ENCODE data around the gene RUNX1.
"Not testable (repeated sequence)": the region's sequence is repeated elsewhere in the genome, so short reads cannot be mapped to it uniquely, and the experiment has no call there.

RUNX1 gene

DNA sequence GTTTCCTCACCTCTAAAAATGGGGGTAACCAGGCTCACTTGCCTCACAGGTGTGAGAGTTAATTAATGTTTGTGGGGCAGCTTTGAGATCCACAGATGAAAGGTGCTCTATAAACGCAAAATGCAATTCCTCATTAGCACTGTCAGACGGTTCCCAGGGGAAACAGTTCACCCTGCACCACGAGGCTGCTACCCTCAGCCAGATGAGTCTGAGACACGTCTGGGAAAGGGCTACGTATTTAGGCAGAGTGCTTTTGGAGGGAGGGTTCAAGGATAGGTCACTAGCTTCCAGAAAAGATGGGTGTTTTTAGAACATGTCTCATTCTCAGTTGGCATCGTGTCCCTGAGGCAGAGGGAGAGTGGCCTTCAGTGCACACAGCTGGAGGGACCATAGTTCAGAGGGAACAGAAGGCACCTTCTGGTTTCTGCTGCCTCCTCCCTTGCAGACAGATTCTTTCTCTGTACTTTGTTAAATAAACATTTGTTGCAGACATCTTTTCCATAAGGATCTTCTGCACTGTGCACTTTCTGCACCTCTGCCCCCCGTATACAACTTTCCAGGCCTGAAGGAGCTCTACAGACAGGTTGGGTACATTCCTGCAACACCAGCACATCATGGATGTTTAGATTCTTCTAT lies 240.4 kb downstream of the RUNX1 start:
- TF ChIP-seq, protein P1, sequence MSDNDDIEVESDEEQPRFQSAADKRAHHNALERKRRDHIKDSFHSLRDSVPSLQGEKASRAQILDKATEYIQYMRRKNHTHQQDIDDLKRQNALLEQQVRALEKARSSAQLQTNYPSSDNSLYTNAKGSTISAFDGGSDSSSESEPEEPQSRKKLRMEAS (IDR thresholded peaks at IDR 0.05; ENCODE audit: low read depth, low read length): no peak
- no peak for TF ChIP-seq POLR2A (IDR thresholded peaks at IDR 0.05; ENCODE audit: extremely low read depth, insufficient read length)
- no peak for TF ChIP-seq MYC (IDR thresholded peaks at IDR 0.05; ENCODE audit: low read depth, low read length)
- TF ChIP-seq, protein P2, sequence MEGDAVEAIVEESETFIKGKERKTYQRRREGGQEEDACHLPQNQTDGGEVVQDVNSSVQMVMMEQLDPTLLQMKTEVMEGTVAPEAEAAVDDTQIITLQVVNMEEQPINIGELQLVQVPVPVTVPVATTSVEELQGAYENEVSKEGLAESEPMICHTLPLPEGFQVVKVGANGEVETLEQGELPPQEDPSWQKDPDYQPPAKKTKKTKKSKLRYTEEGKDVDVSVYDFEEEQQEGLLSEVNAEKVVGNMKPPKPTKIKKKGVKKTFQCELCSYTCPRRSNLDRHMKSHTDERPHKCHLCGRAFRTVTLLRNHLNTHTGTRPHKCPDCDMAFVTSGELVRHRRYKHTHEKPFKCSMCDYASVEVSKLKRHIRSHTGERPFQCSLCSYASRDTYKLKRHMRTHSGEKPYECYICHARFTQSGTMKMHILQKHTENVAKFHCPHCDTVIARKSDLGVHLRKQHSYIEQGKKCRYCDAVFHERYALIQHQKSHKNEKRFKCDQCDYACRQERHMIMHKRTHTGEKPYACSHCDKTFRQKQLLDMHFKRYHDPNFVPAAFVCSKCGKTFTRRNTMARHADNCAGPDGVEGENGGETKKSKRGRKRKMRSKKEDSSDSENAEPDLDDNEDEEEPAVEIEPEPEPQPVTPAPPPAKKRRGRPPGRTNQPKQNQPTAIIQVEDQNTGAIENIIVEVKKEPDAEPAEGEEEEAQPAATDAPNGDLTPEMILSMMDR (IDR thresholded peaks at IDR 0.05; ENCODE audit: low read depth, low read length): no peak
- DNase-seq (ENCODE audit: low read depth): peak; percentile 68
- no peak overlapping the region for H3K4me3 ChIP-seq (ENCODE audit: low read depth, low read length)

DNA sequence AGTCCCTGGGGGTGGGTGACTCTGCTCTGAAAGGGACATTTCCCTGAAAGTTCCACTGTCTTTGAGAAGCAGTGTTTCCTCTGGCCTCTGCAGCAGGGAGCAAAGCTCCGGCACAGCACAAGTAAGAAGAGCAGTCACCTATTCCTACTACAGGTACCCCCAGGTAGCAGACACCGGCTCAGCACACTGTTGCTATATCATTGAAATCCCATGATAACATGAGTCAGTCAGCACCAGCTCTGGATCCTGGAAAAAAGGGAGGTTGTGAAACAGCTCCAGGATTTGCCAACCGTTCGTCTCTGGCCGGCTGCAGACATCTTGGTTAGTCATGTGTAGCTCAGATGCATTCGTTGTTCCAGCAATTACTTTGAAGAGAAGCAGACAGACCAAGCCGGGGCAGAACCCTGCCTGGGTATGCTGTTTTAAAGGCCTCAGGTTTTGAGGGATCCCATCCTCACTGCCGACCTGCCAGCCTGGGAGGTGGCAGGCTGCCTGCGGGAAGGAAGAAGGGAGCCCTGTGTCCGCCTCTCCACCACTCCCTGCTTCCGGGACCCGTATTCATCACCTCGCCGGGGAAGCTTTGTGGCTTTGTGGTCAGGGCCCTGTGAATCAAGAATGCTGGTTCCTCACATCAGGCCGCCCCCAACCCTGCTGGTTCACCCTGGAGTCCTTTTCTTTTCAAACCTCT lies 241.1 kb downstream of the RUNX1 start:
- DNase-seq (ENCODE audit: low read depth): peak; percentile 81
- no peak overlapping the region for H3K4me3 ChIP-seq (ENCODE audit: low read depth, low read length)
- TF ChIP-seq, protein P1 (IDR thresholded peaks at IDR 0.05; ENCODE audit: low read depth, low read length): no peak
- TF ChIP-seq, protein P2 (IDR thresholded peaks at IDR 0.05; ENCODE audit: low read depth, low read length): no peak
- TF ChIP-seq MYC (IDR thresholded peaks at IDR 0.05; ENCODE audit: low read depth, low read length): no peak
- TF ChIP-seq POLR2A (IDR thresholded peaks at IDR 0.05; ENCODE audit: extremely low read depth, insufficient read length): no peak

DNA sequence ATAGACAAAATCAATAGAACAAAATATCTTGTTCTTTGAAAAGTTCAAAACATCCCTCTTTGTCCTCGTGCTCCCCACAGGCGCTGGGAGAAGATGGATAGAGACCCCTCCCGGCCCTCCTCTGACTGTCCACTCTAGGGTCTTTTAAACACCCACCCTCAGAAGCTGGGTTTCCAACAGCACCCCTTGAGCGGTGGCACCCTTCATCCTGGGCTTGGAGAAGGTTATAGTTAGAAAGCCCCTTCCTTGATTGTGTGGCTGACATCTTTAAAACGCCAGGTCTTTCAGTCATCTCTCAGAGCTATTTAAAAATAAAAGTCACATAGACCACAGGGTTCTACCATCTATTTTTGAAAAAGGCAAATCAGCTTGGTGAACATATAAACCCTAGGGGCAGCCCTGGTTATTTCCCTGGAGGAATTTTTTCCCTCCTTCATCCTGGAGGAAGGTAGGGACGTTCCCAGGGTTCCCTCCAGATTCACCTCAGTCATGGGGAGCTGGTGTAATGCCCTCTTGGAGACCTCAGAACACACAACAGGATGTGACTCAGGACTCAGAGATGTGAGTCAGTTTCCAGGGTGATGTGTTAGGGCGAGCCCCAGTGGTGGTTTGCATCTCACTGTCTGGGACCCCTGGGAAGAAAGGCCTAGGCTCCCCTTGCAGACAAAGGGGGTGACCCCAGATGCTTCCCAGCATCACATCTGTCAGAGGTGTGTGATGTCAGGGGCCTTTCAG lies 241.8 kb downstream of the RUNX1 start:
- TF ChIP-seq POLR2A (IDR thresholded peaks at IDR 0.05; ENCODE audit: extremely low read depth, insufficient read length) (no peak), MYC (IDR thresholded peaks at IDR 0.05; ENCODE audit: low read depth, low read length) (no peak)
- TF ChIP-seq, protein P1 (IDR thresholded peaks at IDR 0.05; ENCODE audit: low read depth, low read length): no peak
- TF ChIP-seq, protein P2 (IDR thresholded peaks at IDR 0.05; ENCODE audit: low read depth, low read length): no peak
- no peak overlapping the region for H3K4me3 ChIP-seq (ENCODE audit: low read depth, low read length)
- DNase-seq (ENCODE audit: low read depth): peak; percentile 69

DNA sequence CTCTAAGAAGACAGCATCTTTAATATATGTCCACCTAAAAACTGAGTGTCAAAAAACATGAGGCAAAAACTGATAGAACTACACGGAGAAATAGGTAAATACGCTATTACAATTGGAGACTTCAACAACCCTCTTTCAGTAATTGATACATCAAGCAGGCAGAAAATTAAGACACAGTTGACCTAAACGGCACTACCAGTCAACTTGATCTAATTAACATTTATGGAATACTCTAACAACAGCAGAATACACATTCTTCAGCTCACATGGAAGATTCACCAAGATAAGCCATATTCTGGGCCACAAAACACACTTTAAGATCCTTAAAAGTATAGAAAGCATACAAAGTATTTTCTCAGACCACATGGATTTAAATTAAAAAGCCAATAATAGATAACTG lies 242.7 kb downstream of the RUNX1 start:
- no peak for DNase-seq (ENCODE audit: low read depth)
- H3K4me3 ChIP-seq (ENCODE audit: low read depth, low read length): no peak overlapping the region
- TF ChIP-seq MYC (IDR thresholded peaks at IDR 0.05; ENCODE audit: low read depth, low read length): no peak
- TF ChIP-seq, protein P1 (IDR thresholded peaks at IDR 0.05; ENCODE audit: low read depth, low read length): no peak
- no peak for TF ChIP-seq POLR2A (IDR thresholded peaks at IDR 0.05; ENCODE audit: extremely low read depth, insufficient read length)
- TF ChIP-seq, protein P2 (IDR thresholded peaks at IDR 0.05; ENCODE audit: low read depth, low read length): no peak

DNA sequence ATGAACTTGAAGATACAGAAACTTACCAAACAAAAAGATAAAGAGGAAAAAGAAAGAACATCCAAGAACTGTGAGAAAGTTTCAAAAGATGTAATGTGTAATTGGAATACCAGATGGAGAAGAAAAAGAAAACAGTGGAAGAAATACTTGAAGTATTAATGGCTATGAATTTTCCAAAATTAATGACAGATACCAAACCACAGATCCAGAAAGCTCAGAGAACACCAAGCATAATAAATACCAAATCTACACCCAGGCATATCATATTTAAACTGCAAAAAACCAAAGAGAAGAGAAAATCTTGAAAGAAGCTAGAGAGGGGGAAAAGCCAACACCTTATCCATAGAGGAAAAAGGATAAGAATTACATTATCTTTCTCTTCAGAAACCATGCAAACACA lies 243.9 kb downstream of the RUNX1 start:
- TF ChIP-seq, protein P1 (IDR thresholded peaks at IDR 0.05; ENCODE audit: low read depth, low read length): no peak
- TF ChIP-seq MYC (IDR thresholded peaks at IDR 0.05; ENCODE audit: low read depth, low read length): no peak
- TF ChIP-seq POLR2A (IDR thresholded peaks at IDR 0.05; ENCODE audit: extremely low read depth, insufficient read length): no peak
- TF ChIP-seq, protein P2 (IDR thresholded peaks at IDR 0.05; ENCODE audit: low read depth, low read length): no peak
- no peak overlapping the region for H3K4me3 ChIP-seq (ENCODE audit: low read depth, low read length)

DNA sequence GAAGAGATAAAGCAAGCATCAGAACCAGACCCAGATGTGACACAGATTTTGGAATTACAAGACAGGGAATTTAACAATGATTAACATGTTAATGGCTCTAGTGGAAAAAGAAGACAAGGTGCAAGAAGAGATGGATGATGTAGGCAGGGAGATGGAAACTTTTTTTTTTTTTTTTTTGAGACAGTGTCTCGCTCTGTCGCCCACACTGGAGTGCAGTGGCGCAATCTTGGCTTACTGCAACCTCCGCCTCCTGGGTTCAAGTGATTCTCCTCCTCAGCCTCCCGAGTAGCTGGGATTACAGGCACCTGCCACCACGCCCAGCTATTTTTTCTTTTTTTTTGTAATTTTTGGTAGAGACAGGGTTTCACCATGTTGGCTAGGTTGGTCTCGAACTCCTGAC lies 244.5 kb downstream of the RUNX1 start:
- DNase-seq (ENCODE audit: low read depth): not testable (repeated sequence)

More for the DNA sequence above, 243.9 kb downstream of the RUNX1 start:
- DNase-seq (ENCODE audit: low read depth): no peak

More for the DNA sequence above, 244.5 kb downstream of the RUNX1 start:
- not testable (repeated sequence) for H3K4me3 ChIP-seq (ENCODE audit: low read depth, low read length)
